WTC11 (cell line): ENCODE data around the gene TLE6. TPM values are rescaled to one million over a fixed set of nuclear protein-coding genes. Genes with fewer than 3 reads are reported as not detected.

Experiments
- ATAC-seq: fragments of 200-7000 bp; cut with Tn5 transposase; 2 replicates; pipeline ENCODE4 v1.10.0; 2021; ENCODE audit warnings: mild to moderate bottlenecking, moderate library complexity
- CTCF ChIA-PET: fragments of 300-600 bp; sonication (Branson Sonifier 250); formaldehyde crosslinking; loops from one replicate; lab custom pipeline; 2021; ENCODE audit warnings: antibody characterized with exemption; lab: Charles Lee
- POLR2A ChIA-PET: fragments of 350-600 bp; sonication (Branson Sonifier 250); formaldehyde crosslinking; loops from one replicate; lab custom pipeline; 2021; ENCODE audit warnings: antibody characterized with exemption; lab: Charles Lee
- DNase-seq: peaks from one replicate; pipeline ENCODE4 v3.0.0; 2021; ENCODE audit warnings: low spot score
- H3K27ac Mint-ChIP-seq: 2 replicates; pipeline ENCODE4 v1.8.0; 2021; ENCODE audit warnings: mixed read lengths
- H3K27me3 Mint-ChIP-seq: 2 replicates; pipeline ENCODE4 v1.8.0; 2021; ENCODE audit warnings: low read depth, mild to moderate bottlenecking, moderate library complexity, mixed read lengths
- H3K36me3 Mint-ChIP-seq: 2 replicates; pipeline ENCODE4 v1.8.0; 2021; ENCODE audit warnings: mixed read lengths
- H3K4me1 Mint-ChIP-seq: 2 replicates; pipeline ENCODE4 v1.8.0; 2022; ENCODE audit warnings: mixed read lengths
- H3K4me3 Mint-ChIP-seq: 2 replicates; pipeline ENCODE4 v1.8.0; 2021; ENCODE audit warnings: mild to moderate bottlenecking, moderate library complexity, mixed read lengths
- H3K9me3 Mint-ChIP-seq: 2 replicates; pipeline ENCODE4 v1.8.0; 2021; ENCODE audit warnings: mixed read lengths
- FOXP1 ChIP-seq: sonication (generic); formaldehyde crosslinking; IDR thresholded peaks from 2 replicates; pipeline ENCODE4 v1.8.0; 2022; ENCODE audit warnings: missing genetic modification reagents, mild to moderate bottlenecking, moderate library complexity, borderline replicate concordance
- GABPB1 ChIP-seq: sonication (generic); formaldehyde crosslinking; IDR thresholded peaks from 2 replicates; pipeline ENCODE4 v1.8.1; 2023; ENCODE audit warnings: mild to moderate bottlenecking, missing genetic modification reagents
- GRHL2 ChIP-seq: fragments of 250-450 bp; sonication (Bioruptor Pico); IDR thresholded peaks from 2 replicates; pipeline ENCODE4 v1.8.0; 2022; ENCODE audit warnings: mild to moderate bottlenecking, moderate library complexity; ENCODE audit not compliant: insufficient replicate concordance, severe bottlenecking
- GTF2I ChIP-seq: fragments of 250-450 bp; sonication (Bioruptor Pico); conservative IDR thresholded peaks from 2 replicates; pipeline ENCODE4 v1.4.0; 2021; ENCODE audit warnings: mild to moderate bottlenecking
- NR1H2 ChIP-seq: sonication (generic); formaldehyde crosslinking; IDR thresholded peaks from 2 replicates; pipeline ENCODE4 v1.9.0; 2021; ENCODE audit warnings: mild to moderate bottlenecking, moderate library complexity, missing genetic modification reagents
- PRRX2 ChIP-seq: fragments of 250-450 bp; sonication (Bioruptor Pico); IDR thresholded peaks from 2 replicates; pipeline ENCODE4 v1.8.0; 2021; ENCODE audit warnings: mild to moderate bottlenecking
- ZNF121 ChIP-seq: sonication (generic); formaldehyde crosslinking; IDR thresholded peaks from 2 replicates; pipeline ENCODE4 v1.8.0; 2023; ENCODE audit warnings: missing genetic modification reagents
- ZNF138 ChIP-seq: sonication (generic); formaldehyde crosslinking; conservative IDR thresholded peaks from 2 replicates; pipeline ENCODE4 v1.8.1; 2022; ENCODE audit warnings: mild to moderate bottlenecking, moderate library complexity, missing genetic modification reagents
- ZNF263 ChIP-seq: sonication (generic); formaldehyde crosslinking; IDR thresholded peaks from 2 replicates; pipeline ENCODE4 v1.8.1; 2022; ENCODE audit warnings: low read depth, mild to moderate bottlenecking, moderate library complexity, missing genetic modification reagents
- ZNF423 ChIP-seq: fragments of 250-450 bp; sonication (Bioruptor Pico); IDR thresholded peaks from 2 replicates; pipeline ENCODE4 v2.1.2; 2022; ENCODE audit warnings: mild to moderate bottlenecking, moderate library complexity
- ZNF532 ChIP-seq: fragments of 250-450 bp; sonication (Bioruptor Pico); IDR thresholded peaks from 2 replicates; pipeline ENCODE4 v1.9.0; 2021; ENCODE audit warnings: mild to moderate bottlenecking, borderline replicate concordance
- ZNF671 ChIP-seq: fragments of 250-450 bp; sonication (Bioruptor Pico); IDR thresholded peaks from 2 replicates; pipeline ENCODE4 v1.8.0; 2021; ENCODE audit warnings: mild to moderate bottlenecking
- total RNA-seq: library from RNA; stranded (reverse); gene quantifications from 3 replicates; pipeline ENCODE4 v1.2.3, GENCODE V29; 2021

Gene TLE6
- total RNA-seq, 1 experiment from 2014 or later: 3.1 TPM

- Mint-ChIP-seq H3K9me3 (no peaks in the 10 kb centered on the region), H3K27me3 (peaks cover 40% of the 10 kb centered on the region), H3K4me3 (no peak overlapping the region), H3K27ac (no peak overlapping the region), H3K4me1 (peaks cover 28% of the 10 kb centered on the region), H3K36me3 (no peaks in the 10 kb centered on the region)
- TF ChIP-seq NR1H2 (no peak), ZNF121 (0 out of 2 replicates have a peak, but pooled peaks have one; percentile 25)
- no peak for ATAC-seq
- CTCF ChIA-PET: interaction anchor here (0.5 to 2.1 kb wide), 8 partner anchors 11 to 89 kb away, joined by 3 to 17 read pairs (median 6); no protein-coding TSS in a partner anchor
- no peak for DNase-seq
- POLR2A ChIA-PET: interaction anchor here (0.6 kb wide), 1 partner anchor 65 kb away, joined by 3 read pairs; no protein-coding TSS in a partner anchor
Measured at GRCh38 chr19:3039641-3040077, 62.3 kb downstream of the TLE6 start.

- POLR2A ChIA-PET: no interaction called here
- peak; percentile 17 for ATAC-seq
- Mint-ChIP-seq H3K27me3 (peaks cover 51% of the 10 kb centered on the region), H3K36me3 (no peaks in the 10 kb centered on the region), H3K4me3 (peak overlapping the region; percentile 60), H3K4me1 (peaks cover 39% of the 10 kb centered on the region), H3K27ac (0 out of 2 replicates have a peak overlapping the region, but pooled peaks have one; percentile 73), H3K9me3 (no peaks in the 10 kb centered on the region)
- TF ChIP-seq ZNF121 (0 out of 2 replicates have a peak, but pooled peaks have one; percentile 10), GABPB1 (CRISPR knock-in tag) (no peak)
- CTCF ChIA-PET: interaction anchor here (1.0 to 3.0 kb wide), 5 partner anchors 16 to 90 kb away, joined by 3 to 10 read pairs (median 4); no protein-coding TSS in a partner anchor
- no peak for DNase-seq
Measured at GRCh38 chr19:3041327-3041726, 64.0 kb downstream of the TLE6 start.

- peaks cover 34% of the 10 kb centered on the region for H3K4me1 Mint-ChIP-seq
- no peaks in the 10 kb centered on the region for H3K9me3 Mint-ChIP-seq
- TF ChIP-seq GRHL2 (no peak), ZNF263 (CRISPR knock-in tag) (0 out of 2 replicates have a peak, but pooled peaks have one; percentile 39), GTF2I (peak; percentile 66; the same call in 1 of the 2 replicates), PRRX2 (CRISPR knock-in tag) (no peak), ZNF423 (peak; percentile 60; the same call in 1 of the 2 replicates), ZNF532 (no peak), FOXP1 (peak; percentile 61; the same call in 1 of the 2 replicates)
- no peaks in the 10 kb centered on the region for H3K36me3 Mint-ChIP-seq
- ChIA-PET CTCF (interaction anchor here (0.9 to 3.0 kb wide), 13 partner anchors 11 to 405 kb away, joined by 3 to 16 read pairs (median 4); no protein-coding TSS in a partner anchor), POLR2A (interaction anchor here (1.5 kb wide), 1 partner anchor 14 kb away, joined by 3 read pairs; no protein-coding TSS in a partner anchor)
- no peak; the same call in 1 of the 2 replicates for ATAC-seq
- H3K4me3 Mint-ChIP-seq: peak overlapping the region; percentile 60
- H3K27ac Mint-ChIP-seq: no peak overlapping the region
- DNase-seq: no peak
- H3K27me3 Mint-ChIP-seq: peaks cover 49% of the 10 kb centered on the region
Measured at GRCh38 chr19:3041761-3042620, 64.6 kb downstream of the TLE6 start.

GRCh38 chr19:3042621-3043267, 65.4 kb downstream of the TLE6 start:
- Mint-ChIP-seq H3K27me3 (peaks cover 47% of the 10 kb centered on the region), H3K4me3 (peak overlapping the region; percentile 58), H3K27ac (no peak overlapping the region), H3K4me1 (peaks cover 35% of the 10 kb centered on the region), H3K36me3 (no peaks in the 10 kb centered on the region), H3K9me3 (no peaks in the 10 kb centered on the region)
- DNase-seq: no peak
- CTCF ChIA-PET: interaction anchor here (0.6 to 3.0 kb wide), 13 partner anchors 11 to 406 kb away, joined by 3 to 16 read pairs (median 4); no protein-coding TSS in a partner anchor
- POLR2A ChIA-PET: interaction anchor here (0.6 to 1.5 kb wide), 2 partner anchors 13 to 483 kb away, joined by 3 read pairs; no protein-coding TSS in a partner anchor
- TF ChIP-seq ZNF121 (peak; percentile 60; the same call in 1 of the 2 replicates), ZNF138 (CRISPR knock-in tag) (no peak), ZNF671 (no peak)
- TF ChIP-seq, all 79 proteins: peak for 1
- no peak for ATAC-seq

Other genes starting within 250 kb of the TLE6 start
- 34.8 to 38.0 TPM (median 35.2 TPM) in 3 replicates for gene SLC39A3, start 237.5 kb upstream of the TLE6 start, total RNA-seq
- gene SGTA, start 194.3 kb upstream of the TLE6 start, total RNA-seq: 89.3 to 91.2 TPM (median 89.4 TPM) in 3 replicates
- 165 to 181 TPM (median 176 TPM) in 3 replicates for gene THOP1, start 192.1 kb upstream of the TLE6 start, total RNA-seq
- gene ZNF554, start 157.7 kb upstream of the TLE6 start, total RNA-seq: 5.7 to 6.2 TPM (median 6.1 TPM) in 3 replicates
- 6.6 to 7.2 TPM (median 6.6 TPM) in 3 replicates for gene ZNF555, start 136.1 kb upstream of the TLE6 start, total RNA-seq
- 0.02 to 0.11 TPM in 2 of 3 replicates, not detected in the other for gene ZNF556, start 110.2 kb upstream of the TLE6 start, total RNA-seq
- gene ZNF57, start 76.6 kb upstream of the TLE6 start, total RNA-seq: 6.7 to 8.9 TPM (median 6.8 TPM) in 3 replicates
- 4.5 to 5.6 TPM (median 4.7 TPM) in 3 replicates for gene ZNF77, start 32.6 kb upstream of the TLE6 start, total RNA-seq
- gene TLE2, start 51.7 kb downstream of the TLE6 start, total RNA-seq: 13.1 to 20.0 TPM (median 15.8 TPM) in 3 replicates
- gene TLE5, start 84.9 kb downstream of the TLE6 start, total RNA-seq: 233 to 249 TPM (median 246 TPM) in 3 replicates
- gene GNA11, start 116.8 kb downstream of the TLE6 start, total RNA-seq: 22.4 to 27.2 TPM (median 23.5 TPM) in 3 replicates
- 0.22 to 0.44 TPM (median 0.37 TPM) in 3 replicates for gene GNA15, start 158.5 kb downstream of the TLE6 start, total RNA-seq
- 0.27 to 0.37 TPM (median 0.28 TPM) in 3 replicates for gene S1PR4, start 201.2 kb downstream of the TLE6 start, total RNA-seq
- gene NCLN, start 208.4 kb downstream of the TLE6 start, total RNA-seq: 99.9 to 113 TPM (median 105 TPM) in 3 replicates
- gene CELF5, start 247.1 kb downstream of the TLE6 start, total RNA-seq: 7.7 to 10.6 TPM (median 9.0 TPM) in 3 replicates